ENCODE data around the gene BICRA.

Gene BICRA

GRCh38 chr19:47608074-47608918 is 638 bp upstream of the BICRA start:
- Histone ChIP-seq H3K27ac (peak overlapping the region; percentile 93 to 99), H3K36me3 (no peaks in the 10 kb centered on the region), H3K4me3 (peak overlapping the region; percentile 91 to 100), H3K4me1 (peaks cover 0 to 44% (median 32%) of the 10 kb centered on the region in 4 donors), H3K9me3 (no peaks in the 10 kb centered on the region), H3K27me3 (no peaks in the 10 kb centered on the region)
- DNase-seq = peak; percentile 93 to 97
- intact Hi-C loops (cut with DNase I; ENCODE audit: low total_unique reads) = no loop called here
- peak; percentile 30 to 36 for TF ChIP-seq CTCF (IDR thresholded peaks at IDR 0.05)

- TF ChIP-seq CTCF (IDR thresholded peaks at IDR 0.05) = no peak
- peak overlapping the region; percentile 88 to 99 for H3K27ac ChIP-seq
- DNase-seq = peak; percentile 41 to 71
- H3K4me3 ChIP-seq = peak overlapping the region; percentile 91 to 100
- peaks cover 0 to 53% (median 38%) of the 10 kb centered on the region in 4 donors for H3K4me1 ChIP-seq
- H3K9me3 ChIP-seq = no peaks in the 10 kb centered on the region
- peaks cover 0 to 4% (median 3%) of the 10 kb centered on the region in 3 donors for H3K36me3 ChIP-seq
- intact Hi-C loops (cut with DNase I; ENCODE audit: low total_unique reads) = no loop called here
- no peaks in the 10 kb centered on the region for H3K27me3 ChIP-seq
Observed at GRCh38 chr19:47609906-47610894, 1.3 kb downstream of the BICRA start.

GRCh38 chr19:47610902-47611301 is 2.0 kb downstream of the BICRA start:
- TF ChIP-seq CTCF (IDR thresholded peaks at IDR 0.05) = no peak
- H3K4me1 ChIP-seq = peaks cover 0 to 56% (median 39%) of the 10 kb centered on the region in 4 donors
- no peak for DNase-seq

GRCh38 chr19:47613165-47614020 is 4.5 kb downstream of the BICRA start:
- intact Hi-C loops (cut with DNase I; ENCODE audit: low total_unique reads) = no loop called here
- no peak for TF ChIP-seq CTCF (IDR thresholded peaks at IDR 0.05)
- H3K4me3 ChIP-seq = no peak overlapping the region

More at GRCh38 chr19:47610902-47611301, 2.0 kb downstream of the BICRA start:
- Histone ChIP-seq H3K4me3 (peak overlapping the region; percentile 91 to 100), H3K9me3 (no peaks in the 10 kb centered on the region), H3K27me3 (no peaks in the 10 kb centered on the region), H3K27ac (peak overlapping the region in 1 of 2 donors; percentile 88), H3K36me3 (peaks cover 0 to 5% (median 4%) of the 10 kb centered on the region in 3 donors)
- intact Hi-C loops (cut with DNase I; ENCODE audit: low total_unique reads) = no loop called here

GRCh38 chr19:47614021-47614295 is 5.0 kb downstream of the BICRA start:
- no peak for DNase-seq
- intact Hi-C loops (cut with DNase I; ENCODE audit: low total_unique reads) = no loop called here
- no peaks in the 10 kb centered on the region for H3K27me3 ChIP-seq
- peaks cover 0 to 5% (median 4%) of the 10 kb centered on the region in 3 donors for H3K36me3 ChIP-seq
- no peaks in the 10 kb centered on the region for H3K9me3 ChIP-seq
- H3K4me3 ChIP-seq = no peak overlapping the region
- H3K4me1 ChIP-seq = peaks cover 0 to 60% (median 43%) of the 10 kb centered on the region in 4 donors
- no peak for TF ChIP-seq CTCF (IDR thresholded peaks at IDR 0.05)
- no peak overlapping the region for H3K27ac ChIP-seq

More at GRCh38 chr19:47613165-47614020, 4.5 kb downstream of the BICRA start:
- no peak for DNase-seq
- peaks cover 0 to 55% (median 40%) of the 10 kb centered on the region in 4 donors for H3K4me1 ChIP-seq
- H3K27me3 ChIP-seq = no peaks in the 10 kb centered on the region
- peak overlapping the region; percentile 42 to 50 for H3K27ac ChIP-seq
- H3K36me3 ChIP-seq = peaks cover 0 to 5% (median 4%) of the 10 kb centered on the region in 3 donors
- H3K9me3 ChIP-seq = no peaks in the 10 kb centered on the region
